GM21381 (cell line): ENCODE measurements around the gene TEAD3.

Experiments used
- ATAC-seq: cut with Tn5 transposase; IDR thresholded peaks from one replicate; pipeline ENCODE4 v1.9.1; 2021; ENCODE audit warnings: mild to moderate bottlenecking, moderate library complexity; ENCODE audit not compliant: unreplicated experiment

Gene TEAD3

GRCh38 chr6:35514587-35514986 lies 17.7 kb upstream of the TEAD3 start:
- no peak for ATAC-seq

- no peak for ATAC-seq
These were observed 15.9 kb upstream of the TEAD3 start, which contains the start of gene TULP1 for GRCh38 chr6:35512740-35513139. Gene TULP1 (minus strand): TSS chr6:35512896. CDS start chr6:35512858, 38 bp downstream.

DNA sequence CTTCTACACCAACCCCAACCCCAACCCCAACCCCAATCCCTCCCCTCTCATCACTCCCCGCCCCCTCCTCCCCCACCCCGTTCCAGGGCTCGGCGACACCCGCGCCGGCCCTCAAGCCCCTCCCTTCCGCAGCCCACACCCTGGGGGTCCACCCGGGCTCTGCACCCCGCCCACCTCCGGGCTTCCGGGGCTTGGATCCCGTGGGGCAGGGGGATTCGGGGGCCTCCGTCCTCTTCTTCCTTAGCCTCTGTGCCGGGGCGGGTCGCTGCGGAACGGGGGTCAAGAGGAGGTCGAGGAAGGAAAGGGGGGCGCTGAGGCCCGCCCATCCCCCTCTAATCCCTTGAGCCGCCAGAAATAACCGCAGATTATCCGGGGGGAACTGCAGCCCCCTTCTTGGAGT lies 15.1 kb upstream of the TEAD3 start:
- ATAC-seq: no peak

DNA sequence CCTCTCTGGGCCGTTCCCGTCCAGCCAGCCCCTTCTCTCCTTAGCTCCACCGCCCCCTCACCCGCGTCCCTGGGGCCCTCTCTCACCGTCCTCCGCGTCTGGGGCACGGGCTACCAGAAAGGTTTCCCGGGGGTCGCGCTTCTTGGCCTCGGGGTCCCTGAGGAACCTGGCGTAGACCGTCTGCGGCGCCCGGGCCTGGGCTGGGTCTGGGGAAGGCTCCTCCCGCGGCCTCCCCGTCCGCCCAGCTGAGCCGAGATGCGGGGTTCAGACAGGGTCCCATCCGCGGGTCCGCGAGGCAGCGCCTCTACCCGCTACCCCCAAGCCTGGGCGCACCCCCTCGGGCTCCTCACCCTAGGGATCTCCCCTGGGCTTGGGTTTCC lies 14.7 kb upstream of the TEAD3 start:
- no peak for ATAC-seq

- no peak for ATAC-seq
These were observed 14.2 kb upstream of the TEAD3 start for GRCh38 chr6:35510916-35511561.

- no peak for ATAC-seq
These were observed 11.7 kb upstream of the TEAD3 start for GRCh38 chr6:35508542-35508941.

- no peak for ATAC-seq
These were observed 11.1 kb upstream of the TEAD3 start for GRCh38 chr6:35508027-35508426.

DNA sequence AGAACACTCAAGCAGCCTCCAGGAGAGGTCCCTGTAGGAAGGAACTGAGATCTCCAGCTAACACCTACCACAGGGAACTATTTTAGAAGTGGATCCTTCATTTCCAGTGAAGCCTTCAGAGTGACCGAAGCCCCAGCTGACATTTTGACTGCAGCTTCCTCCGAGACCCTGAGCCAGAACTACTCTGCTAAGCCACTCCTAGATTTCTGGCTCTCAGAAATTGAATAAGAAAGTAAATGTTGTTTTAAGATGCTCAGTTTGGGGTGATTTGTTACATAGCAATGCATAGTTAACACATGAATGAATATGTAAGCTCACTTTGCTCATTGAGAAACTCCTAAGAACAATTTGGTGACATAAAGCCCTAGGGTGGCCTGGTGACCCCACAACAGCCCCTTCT lies 10.3 kb upstream of the TEAD3 start:
- no peak for ATAC-seq

DNA sequence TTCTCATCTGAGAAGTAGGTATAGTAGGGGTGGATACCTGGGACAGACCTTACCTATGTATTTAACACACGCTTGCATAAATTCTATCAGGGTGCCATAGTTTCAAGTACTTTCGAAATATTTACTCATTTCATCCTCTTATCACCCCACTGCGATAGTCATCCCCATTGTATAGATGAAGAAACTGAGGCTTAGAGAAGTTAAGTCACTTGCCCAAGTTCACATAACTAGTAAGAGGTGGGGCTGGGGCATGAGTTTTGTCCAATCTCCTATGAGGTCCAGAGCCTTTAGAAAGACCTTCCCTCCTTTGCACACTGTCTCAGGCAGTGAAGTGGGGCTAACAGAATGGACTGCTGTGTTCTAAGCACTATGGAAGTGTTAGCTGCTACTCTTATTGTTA lies 9.7 kb upstream of the TEAD3 start:
- no peak for ATAC-seq

GRCh38 chr6:35505999-35506412 lies 9.1 kb upstream of the TEAD3 start:
- no peak for ATAC-seq

DNA sequence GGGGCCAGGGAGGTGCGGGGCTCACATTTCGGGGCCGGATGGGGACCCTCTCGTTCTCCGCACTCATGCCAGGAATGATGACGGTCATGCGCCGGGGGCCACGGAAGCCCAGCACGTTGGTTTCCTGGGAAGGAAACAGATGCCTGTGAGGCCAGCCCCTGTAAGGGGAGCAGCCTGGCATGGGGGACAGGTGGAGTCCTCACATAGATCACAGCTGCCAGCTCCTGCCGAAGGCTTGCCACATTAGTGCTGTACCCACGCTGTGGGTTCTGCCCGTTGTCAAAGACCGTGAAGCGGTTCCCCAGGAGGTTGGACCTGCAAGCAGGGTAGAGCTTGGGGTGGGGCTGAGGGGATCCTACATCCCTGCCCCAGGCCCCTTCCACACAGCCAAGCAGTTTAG lies 6.7 kb upstream of the TEAD3 start:
- ATAC-seq: no peak

DNA sequence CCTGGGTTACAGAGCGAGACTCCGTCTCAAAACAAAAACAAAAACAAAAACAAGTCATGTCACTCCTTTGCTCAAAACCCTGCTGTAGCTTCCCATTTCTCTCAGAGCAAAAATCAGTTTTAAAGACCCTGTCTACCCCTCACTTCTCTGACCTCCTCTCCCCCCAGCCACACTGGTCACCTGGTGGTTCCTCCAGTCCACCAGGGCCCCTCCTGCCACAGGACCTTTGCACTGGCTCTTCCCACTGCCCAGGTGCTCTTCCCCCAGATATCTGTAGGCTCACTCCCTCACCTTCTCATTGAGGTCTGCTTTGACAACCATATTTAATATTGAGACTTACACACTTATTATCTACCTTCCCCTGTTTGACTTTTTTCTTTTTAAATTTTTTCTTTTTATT lies 4.9 kb upstream of the TEAD3 start:
- ATAC-seq: no peak

- no peak for ATAC-seq
These were observed 3.9 kb upstream of the TEAD3 start for GRCh38 chr6:35500782-35501181.

DNA sequence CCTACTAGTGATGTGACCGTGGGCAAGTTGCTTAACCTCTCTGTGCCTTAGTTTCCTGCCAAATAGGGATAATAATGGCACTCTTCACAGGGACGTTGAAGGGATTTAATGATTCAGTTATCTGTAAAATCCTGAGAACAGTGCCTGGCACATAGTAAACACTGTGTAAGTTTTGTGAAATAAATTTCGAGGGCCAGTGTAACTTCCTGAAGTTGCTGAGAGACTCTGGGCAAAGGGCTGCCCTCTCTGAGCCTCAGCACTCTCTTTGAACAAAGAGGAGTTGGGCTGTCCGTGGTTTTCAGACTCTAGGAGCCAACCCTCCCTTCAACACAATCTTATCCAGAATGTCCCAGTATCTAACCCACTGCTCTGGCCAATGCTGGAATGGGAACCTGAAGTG lies 2.5 kb upstream of the TEAD3 start:
- ATAC-seq: no peak

DNA sequence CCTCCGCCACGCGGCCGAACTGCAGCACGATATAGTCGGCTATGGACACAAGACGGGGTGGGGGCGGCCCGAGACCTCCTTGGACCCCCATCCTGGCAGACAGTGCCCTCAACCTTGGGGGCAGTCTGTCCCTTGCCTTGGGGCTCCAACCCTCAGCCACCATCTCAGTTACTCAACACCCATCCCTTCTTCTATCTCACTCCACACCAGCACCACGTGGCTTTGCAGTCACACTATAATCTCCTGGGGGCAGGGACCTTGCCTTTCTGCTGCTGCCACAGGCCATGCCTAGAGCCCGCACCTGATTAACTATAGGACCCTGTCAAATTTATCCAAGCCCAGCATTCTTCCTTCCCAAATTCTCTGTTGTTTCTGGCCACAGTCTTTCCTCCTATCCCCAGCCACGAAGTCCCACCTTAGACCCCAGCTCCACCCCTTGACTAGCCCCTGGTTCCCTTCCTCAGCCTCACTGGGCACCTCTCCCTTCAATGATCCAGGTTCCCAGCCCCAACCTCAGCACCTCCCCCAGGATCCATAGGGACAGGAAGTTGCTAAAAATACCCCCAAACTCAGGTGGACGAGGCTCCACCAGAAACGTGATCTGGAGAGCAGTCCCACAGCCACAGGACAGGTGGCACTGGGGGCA lies 1.7 kb upstream of the TEAD3 start:
- no peak for ATAC-seq

DNA sequence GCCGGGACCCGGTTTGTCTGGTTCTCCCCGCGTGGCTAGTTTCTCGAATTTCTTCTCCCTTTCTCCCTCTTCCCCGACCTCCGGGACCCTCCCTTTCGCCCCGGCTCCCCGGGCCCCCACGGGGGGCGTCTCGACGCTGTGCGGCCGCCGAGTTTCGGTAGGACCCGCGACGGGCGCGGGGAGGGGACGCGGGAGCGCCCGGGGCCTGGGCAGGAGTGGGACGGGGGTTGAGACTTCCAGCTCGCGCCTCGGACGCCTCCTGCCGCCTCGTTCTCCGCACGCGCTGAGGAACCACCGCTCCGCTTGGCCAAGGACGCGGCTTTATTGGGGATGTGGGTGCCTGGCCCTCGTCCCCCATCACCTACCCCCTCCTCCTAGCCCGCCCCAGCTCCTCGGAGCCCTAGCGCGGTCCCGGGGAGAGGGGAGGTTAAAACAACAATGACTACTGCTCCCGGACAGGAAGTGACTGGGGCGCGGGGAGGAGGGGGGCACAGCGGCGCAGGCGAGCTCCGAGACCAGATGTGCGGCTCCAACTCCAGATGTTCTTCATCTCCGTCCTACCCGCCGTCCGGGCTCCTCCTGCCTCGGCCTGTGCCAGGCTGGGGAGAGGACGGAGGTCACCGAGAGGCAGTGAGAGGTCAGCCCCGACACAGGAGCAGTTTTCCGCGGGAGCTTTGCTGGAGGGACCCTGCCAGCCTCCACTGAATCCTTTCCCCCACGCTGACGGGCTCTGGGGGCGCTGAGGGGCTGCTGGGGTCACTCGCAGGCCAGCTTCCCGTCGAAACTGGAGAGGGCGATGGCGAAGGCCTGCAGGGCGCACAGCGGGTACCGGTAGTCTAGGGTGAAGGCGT lies 917 bp upstream of the TEAD3 start:
- no peak for ATAC-seq

DNA sequence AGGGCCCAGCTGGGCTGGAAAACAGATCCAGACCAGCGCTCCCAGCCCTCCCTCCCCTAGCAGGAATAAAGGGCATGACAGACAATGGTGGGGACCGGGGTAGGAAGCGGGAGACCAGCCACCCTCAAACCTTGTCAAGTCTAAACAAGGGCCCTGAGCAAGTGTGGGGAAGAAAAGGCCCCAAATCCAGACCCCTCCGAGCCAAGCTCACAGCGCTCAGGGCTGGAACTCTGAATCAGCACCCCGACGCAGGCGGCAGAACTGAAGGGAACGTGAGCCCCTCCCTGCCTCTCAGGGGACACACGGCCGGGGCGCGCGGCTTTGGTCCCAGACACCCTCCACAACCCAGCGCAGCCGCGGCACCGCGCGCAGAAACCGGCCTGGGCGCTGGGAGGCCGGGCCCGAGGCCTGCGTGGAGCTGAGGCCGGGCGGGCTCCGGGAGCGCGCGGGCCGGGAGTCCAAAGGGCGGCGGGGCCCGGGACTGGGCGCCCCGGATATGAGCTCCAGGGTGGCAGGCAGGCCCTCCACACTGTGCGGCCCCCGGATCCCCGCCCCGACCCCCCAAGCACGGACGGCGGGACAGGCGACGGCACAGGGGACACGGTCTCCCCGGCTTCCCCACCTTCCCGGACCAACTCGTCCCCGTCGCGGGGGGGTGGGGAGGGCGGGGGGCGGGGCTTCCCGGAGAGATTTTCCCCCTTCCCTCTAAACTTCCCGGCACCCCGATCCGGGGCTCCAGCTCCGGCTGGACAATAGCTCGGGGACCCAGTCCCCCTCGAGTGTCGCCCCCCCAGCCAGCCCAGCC lies 641 bp downstream of the TEAD3 start:
- no peak for ATAC-seq

- ATAC-seq: no peak
These were observed 1.4 kb downstream of the TEAD3 start for GRCh38 chr6:35495258-35496035.

GRCh38 chr6:35494161-35494563 lies 2.7 kb downstream of the TEAD3 start:
- ATAC-seq: no peak

DNA sequence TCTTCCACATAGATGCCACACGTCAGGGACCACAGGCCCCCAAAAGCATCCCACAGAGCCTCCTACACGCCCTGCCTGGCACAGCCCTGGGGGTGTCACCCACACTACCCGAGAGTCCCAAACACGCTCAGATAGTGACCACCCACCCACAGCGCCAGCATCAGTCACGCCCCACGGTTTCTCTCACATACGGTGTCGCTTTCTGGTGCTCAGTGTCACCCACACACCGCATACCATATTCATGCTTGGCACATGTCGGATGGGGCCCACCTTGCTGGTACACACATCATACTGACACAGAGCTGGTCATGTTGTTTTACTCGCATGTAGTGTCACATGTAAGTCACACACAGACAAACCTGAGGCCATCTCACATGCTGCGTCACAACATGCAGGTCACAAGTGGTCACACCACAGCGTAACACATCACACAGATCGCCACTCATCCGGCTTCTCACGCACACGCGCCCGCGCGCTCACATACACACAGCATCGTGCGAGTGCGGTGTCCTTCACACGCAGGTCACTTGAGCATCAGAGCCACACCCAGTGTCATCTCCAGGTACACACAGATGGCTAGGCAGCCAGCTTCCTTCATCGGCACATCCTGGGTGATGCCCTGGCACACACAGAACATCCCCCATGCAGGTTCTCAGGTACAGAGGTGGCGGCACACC lies 3.4 kb downstream of the TEAD3 start:
- ATAC-seq: no peak
